IPS-NIHi11 (cell line): Measurements from ENCODE around the gene SPR.
"Not testable (repeated sequence)": the region's sequence is repeated elsewhere in the genome, so short reads cannot be mapped to it uniquely, and the experiment has no call there.

Source experiments
- DNase-seq: peaks from one replicate; pipeline ENCODE4 v3.0.0; 2012; ENCODE audit warnings: mixed read lengths, low spot score

The SPR gene

GRCh38 chr2:72888438-72889202 lies 1.4 kb downstream of the SPR start:
- no peak for DNase-seq

GRCh38 chr2:72889991-72890390 lies 2.8 kb downstream of the SPR start:
- no peak for DNase-seq

DNA sequence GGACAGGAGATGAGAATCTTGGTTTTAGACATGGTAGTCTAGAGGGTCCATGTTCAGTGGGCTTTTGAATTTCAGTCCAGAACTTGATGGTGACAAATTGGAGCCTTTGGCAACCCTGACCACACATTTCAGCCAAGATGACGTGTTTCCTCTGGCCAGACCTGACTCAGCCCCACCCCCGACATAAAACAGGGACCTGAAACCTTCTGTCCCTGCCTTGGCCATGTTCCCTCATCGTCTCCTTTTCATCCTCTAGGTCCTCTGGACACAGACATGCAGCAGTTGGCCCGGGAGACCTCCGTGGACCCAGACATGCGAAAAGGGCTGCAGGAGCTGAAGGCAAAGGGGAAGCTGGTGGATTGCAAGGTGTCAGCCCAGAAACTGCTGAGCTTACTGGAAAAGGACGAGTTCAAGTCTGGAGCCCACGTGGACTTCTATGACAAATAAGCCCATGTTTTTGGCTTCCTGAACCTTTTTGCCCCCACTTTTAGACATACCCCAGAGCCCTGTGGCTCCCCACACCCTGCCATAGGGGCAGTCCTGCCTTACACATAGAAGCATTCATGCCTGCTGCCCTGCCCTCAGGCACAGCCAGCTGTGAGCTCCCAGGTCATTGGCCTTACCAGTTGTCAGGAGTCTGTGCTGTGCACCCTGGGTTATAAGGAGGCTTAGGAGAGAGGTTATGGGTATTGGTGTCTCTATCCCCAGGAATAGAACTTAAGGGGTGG lies 4.0 kb downstream of the SPR start:
- no peak for DNase-seq

DNA sequence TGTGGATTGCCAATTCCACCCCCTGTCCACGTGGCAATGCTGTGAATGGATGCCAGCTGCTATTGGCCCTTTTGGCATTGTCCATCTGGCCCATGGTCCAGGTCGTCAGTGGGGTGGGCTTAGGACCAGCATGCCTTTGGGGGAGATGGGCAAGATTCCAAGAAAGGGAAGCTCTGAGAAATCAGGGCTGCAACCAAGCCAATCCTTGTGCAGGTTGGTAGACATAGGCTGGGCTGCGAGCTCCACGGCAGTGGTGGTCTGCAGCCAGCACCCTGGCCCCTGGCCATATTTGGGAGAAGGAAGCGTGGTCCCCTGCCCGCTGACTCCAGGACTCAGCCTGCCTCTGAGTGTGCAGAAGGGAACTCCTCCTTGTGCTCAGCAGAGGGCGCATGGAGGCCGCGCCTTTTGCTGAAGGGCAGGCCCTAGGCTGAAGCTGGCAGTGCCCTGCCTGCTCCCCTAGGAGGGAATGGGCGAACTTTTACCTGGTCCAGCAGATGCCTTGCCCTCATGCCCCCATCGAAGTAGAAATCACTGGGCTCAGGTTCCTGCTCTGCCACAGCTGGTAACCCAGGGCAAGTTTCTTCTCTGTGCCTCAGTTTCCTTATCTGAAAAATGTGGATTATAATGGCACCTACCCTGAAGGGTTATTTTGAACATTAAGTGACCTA lies 5.4 kb downstream of the SPR start:
- peak; percentile 77 for DNase-seq

DNA sequence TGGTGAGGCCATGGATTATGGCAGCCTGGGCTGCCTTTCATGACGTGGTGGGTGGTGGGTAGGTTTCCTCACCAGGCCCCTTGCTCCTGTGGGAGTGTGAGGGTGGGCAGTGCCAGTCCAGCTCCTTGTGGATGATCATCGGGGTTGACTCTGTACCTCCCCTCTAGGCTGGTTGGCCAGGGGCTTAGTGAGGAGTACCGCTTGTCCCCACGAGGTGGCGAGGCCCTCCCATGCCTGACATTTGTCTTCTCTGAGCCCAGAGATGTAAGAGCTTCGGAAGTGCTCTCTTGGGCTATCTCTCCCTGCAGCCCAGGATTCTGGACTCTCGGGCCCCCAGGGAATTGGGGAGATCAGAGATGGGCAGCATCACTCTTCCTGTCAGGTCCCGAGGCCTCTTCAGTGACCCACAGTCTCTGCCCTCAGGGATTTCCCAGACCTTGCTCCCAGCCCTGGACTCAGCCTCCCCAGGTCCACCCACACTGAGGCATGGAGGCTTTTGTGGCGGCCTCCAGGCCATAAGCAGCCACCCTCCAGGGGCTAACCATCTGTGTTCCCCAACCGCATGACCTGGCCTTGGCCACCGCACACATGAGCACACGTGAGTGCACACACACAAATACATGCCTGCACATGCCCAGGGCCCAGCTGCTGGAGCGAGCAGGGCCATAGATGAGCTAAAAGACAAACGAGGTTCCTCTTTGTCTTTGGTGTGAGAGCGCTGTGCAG lies 6.5 kb downstream of the SPR start:
- peak; percentile 65 for DNase-seq

DNA sequence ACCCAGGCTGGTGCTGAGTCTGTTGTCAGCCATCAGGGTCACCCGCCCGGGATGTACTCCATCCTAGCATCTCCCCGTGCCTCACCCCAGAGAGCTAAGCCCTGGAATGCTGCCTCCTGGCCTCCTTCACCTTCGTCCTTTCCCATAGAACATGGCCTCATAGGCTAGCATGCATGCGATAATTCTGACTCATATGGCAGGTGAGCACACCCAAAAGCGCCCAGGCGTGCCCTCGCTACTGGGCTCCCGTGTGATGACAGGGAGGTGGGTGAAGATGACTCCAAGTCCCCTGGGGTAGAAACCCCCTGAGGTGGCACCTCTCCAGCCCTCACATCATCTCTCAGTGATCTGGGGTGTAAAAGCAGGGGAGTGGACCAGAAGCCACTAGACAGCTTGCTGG lies 7.3 kb downstream of the SPR start:
- no peak for DNase-seq

GRCh38 chr2:72895154-72895553 lies 7.9 kb downstream of the SPR start:
- no peak for DNase-seq

- no peak for DNase-seq
Measured at GRCh38 chr2:72895759-72896281, 8.6 kb downstream of the SPR start.

- DNase-seq, result no peak
Measured at GRCh38 chr2:72896446-72896845, 9.2 kb downstream of the SPR start.

GRCh38 chr2:72897785-72898584 lies 10.8 kb downstream of the SPR start:
- DNase-seq, result no peak

- DNase-seq, result no peak
Measured at GRCh38 chr2:72898585-72898906, 11.3 kb downstream of the SPR start.

GRCh38 chr2:72900191-72900825 lies 13.1 kb downstream of the SPR start:
- no peak for DNase-seq

DNA sequence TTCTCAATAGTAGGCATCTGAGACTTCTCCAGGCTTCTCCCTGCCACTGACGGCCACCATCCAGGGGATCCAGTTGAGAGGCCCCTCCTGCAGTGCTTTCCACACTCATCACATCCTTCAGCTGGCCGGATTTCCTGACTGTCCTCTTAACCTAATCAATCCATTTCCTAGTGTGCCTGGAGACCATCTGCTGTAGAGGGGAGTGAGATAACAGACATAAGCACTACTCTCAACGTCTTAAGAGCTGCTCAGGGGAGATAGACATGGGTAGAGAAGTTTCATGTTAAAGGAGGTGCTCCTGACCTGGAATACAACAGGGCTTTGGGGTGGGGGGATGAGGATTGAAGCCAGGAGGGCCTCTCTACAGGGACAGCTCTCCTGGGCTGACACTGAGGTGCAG lies 14.2 kb downstream of the SPR start:
- no peak for DNase-seq

GRCh38 chr2:72907369-72907768 lies 20.2 kb downstream of the SPR start:
- not testable (repeated sequence) for DNase-seq

DNA sequence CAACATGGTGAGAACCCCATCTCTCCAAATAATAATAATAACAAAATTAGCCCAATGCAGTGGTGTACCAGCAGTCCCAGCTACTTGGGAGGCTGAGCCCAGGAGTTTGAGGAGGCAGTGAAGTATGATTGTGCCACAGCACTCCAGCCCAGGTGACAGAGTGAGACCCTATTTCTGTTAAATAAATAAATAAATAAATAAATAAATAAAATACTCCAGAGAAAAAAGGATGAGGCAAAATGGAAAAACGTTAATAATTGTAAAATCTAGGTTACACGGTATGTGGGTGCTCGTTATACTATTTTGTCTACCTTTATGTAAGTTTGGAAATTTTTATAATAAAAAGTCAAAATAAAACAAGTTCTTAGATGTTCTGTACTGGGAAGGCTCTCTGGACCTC lies 21.5 kb downstream of the SPR start:
- no peak for DNase-seq

DNA sequence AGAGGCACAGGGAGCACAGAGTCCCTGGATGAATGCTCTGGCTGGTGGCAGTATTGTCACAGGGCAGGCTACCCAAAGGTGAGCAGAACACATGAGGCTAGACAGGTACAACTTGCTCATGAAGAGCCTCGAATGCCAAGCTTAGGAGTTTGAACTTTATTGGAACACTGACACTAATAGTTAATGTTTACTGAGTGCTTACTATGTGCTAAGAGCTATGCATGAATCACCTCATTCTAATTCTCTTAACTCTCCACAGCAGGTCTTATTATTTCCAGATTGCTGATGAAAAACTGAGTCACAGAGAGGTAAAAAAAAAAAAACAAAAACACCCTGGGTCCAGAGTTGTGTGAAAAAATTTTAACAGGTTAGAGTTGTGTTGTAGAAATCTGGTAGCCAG lies 24.0 kb downstream of the SPR start:
- DNase-seq, result no peak

- no peak for DNase-seq
Measured at GRCh38 chr2:72913486-72914205, 26.4 kb downstream of the SPR start.

GRCh38 chr2:72914206-72914559 lies 27.0 kb downstream of the SPR start:
- DNase-seq, result no peak

GRCh38 chr2:72914589-72915319 lies 27.5 kb downstream of the SPR start:
- DNase-seq, result no peak
